ENCODE measurements around the gene VPS37C.

Gene VPS37C

GRCh38 chr11:61133145-61133544 is 28.1 kb downstream of the VPS37C start:
- H3K27me3 Mint-ChIP-seq, result no peaks in the 10 kb centered on the region
- H3K4me1 Mint-ChIP-seq, result peaks cover 9% of the 10 kb centered on the region
- DNase-seq (ENCODE audit: low spot score in 2 of 2) (no peak), ATAC-seq (replicated peaks; ENCODE audit: extremely low read depth, poor library complexity, severe bottlenecking) (no peak)
- no peaks in the 10 kb centered on the region for H3K9me3 Mint-ChIP-seq
- no peak overlapping the region for H3K27ac Mint-ChIP-seq (ENCODE audit: low read depth)
- H3K4me3 Mint-ChIP-seq, result no peak overlapping the region
- peaks cover 24% of the 10 kb centered on the region for H3K36me3 Mint-ChIP-seq (ENCODE audit: insufficient read depth)

GRCh38 chr11:61132646-61133045 is 28.6 kb downstream of the VPS37C start:
- Mint-ChIP-seq H3K4me1 (peaks cover 9% of the 10 kb centered on the region), H3K36me3 (ENCODE audit: insufficient read depth) (peaks cover 28% of the 10 kb centered on the region)
- no peak for ATAC-seq (replicated peaks; ENCODE audit: extremely low read depth, poor library complexity, severe bottlenecking)

GRCh38 chr11:61131998-61132555 is 29.1 kb downstream of the VPS37C start:
- H3K36me3 Mint-ChIP-seq (ENCODE audit: insufficient read depth), result peaks cover 27% of the 10 kb centered on the region
- peaks cover 11% of the 10 kb centered on the region for H3K4me1 Mint-ChIP-seq
- H3K27me3 Mint-ChIP-seq, result no peaks in the 10 kb centered on the region
- no peaks in the 10 kb centered on the region for H3K9me3 Mint-ChIP-seq
- no peak overlapping the region for H3K4me3 Mint-ChIP-seq
- no peak for DNase-seq (ENCODE audit: low spot score in 2 of 2)
- no peak for ATAC-seq (replicated peaks; ENCODE audit: extremely low read depth, poor library complexity, severe bottlenecking)
- H3K27ac Mint-ChIP-seq (ENCODE audit: low read depth), result no peak overlapping the region

More at GRCh38 chr11:61132646-61133045, 28.6 kb downstream of the VPS37C start:
- H3K27me3 Mint-ChIP-seq, result no peaks in the 10 kb centered on the region
- H3K27ac Mint-ChIP-seq (ENCODE audit: low read depth), result no peak overlapping the region
- DNase-seq (ENCODE audit: low spot score in 2 of 2), result no peak
- no peaks in the 10 kb centered on the region for H3K9me3 Mint-ChIP-seq
- no peak overlapping the region for H3K4me3 Mint-ChIP-seq

GRCh38 chr11:61131586-61131985 is 29.6 kb downstream of the VPS37C start:
- Mint-ChIP-seq H3K4me1 (peaks cover 15% of the 10 kb centered on the region), H3K27ac (ENCODE audit: low read depth) (no peak overlapping the region), H3K27me3 (no peaks in the 10 kb centered on the region), H3K36me3 (ENCODE audit: insufficient read depth) (peaks cover 29% of the 10 kb centered on the region), H3K4me3 (no peak overlapping the region), H3K9me3 (no peaks in the 10 kb centered on the region)
- ATAC-seq (replicated peaks; ENCODE audit: extremely low read depth, poor library complexity, severe bottlenecking), result no peak
- DNase-seq (ENCODE audit: low spot score in 2 of 2), result no peak

GRCh38 chr11:61131186-61131585 is 30.0 kb downstream of the VPS37C start:
- no peak for DNase-seq (ENCODE audit: low spot score in 2 of 2)
- Mint-ChIP-seq H3K4me1 (peaks cover 17% of the 10 kb centered on the region), H3K4me3 (no peak overlapping the region), H3K36me3 (ENCODE audit: insufficient read depth) (peaks cover 33% of the 10 kb centered on the region), H3K27ac (ENCODE audit: low read depth) (no peak overlapping the region), H3K9me3 (no peaks in the 10 kb centered on the region), H3K27me3 (no peaks in the 10 kb centered on the region)
- no peak for ATAC-seq (replicated peaks; ENCODE audit: extremely low read depth, poor library complexity, severe bottlenecking)

DNA sequence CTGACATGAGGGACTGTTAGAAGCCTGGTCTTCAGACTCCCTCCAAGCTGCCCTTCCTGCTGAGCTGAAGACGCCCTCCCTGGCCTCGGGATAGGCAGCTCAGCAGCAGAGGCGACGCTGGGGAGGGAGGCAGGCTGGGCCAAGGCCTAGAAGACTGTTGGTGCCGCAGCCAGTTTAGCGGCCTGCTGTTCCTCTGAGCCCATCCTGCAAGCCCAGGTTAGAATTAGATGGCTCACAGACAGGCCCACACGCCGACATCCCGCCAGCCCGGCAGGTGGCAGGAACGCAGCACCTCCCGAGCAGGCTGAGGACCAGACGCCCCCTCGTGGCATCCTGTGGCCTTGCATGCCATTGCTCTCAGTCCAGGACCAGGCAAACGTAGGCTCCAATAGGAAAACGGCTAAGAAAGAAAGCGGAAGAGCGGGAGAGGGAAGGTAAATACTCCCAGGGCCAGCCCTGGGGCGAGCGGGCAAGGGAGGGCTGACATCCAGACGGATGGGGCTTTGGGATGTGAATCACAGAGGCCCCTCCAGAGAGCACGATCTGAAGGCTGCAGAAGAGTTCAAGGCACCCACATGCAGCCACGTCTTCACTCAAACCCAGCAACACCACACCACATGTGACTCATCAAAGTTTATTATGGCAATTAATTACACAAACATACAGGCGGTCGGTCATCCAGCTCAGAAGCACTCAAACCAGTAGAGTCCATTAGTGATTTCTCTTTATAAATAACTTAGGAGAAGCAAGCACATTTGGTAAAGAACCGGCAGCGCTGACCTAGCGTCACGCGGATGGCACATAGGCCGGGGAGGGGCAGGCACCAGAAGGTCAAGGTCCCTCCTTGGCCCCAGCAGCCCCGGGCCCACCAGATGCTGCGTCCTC is 31.3 kb downstream of the VPS37C start:
- DNase-seq (ENCODE audit: low spot score in 2 of 2) (peak; percentile 84 to 85), ATAC-seq (replicated peaks; ENCODE audit: extremely low read depth, poor library complexity, severe bottlenecking) (peak; percentile 90)
- Mint-ChIP-seq H3K27me3 (no peaks in the 10 kb centered on the region), H3K4me1 (peaks cover 23% of the 10 kb centered on the region), H3K9me3 (no peaks in the 10 kb centered on the region), H3K4me3 (peak overlapping the region; percentile 50), H3K36me3 (ENCODE audit: insufficient read depth) (peaks cover 42% of the 10 kb centered on the region), H3K27ac (ENCODE audit: low read depth) (peak overlapping the region; percentile 92)

DNA sequence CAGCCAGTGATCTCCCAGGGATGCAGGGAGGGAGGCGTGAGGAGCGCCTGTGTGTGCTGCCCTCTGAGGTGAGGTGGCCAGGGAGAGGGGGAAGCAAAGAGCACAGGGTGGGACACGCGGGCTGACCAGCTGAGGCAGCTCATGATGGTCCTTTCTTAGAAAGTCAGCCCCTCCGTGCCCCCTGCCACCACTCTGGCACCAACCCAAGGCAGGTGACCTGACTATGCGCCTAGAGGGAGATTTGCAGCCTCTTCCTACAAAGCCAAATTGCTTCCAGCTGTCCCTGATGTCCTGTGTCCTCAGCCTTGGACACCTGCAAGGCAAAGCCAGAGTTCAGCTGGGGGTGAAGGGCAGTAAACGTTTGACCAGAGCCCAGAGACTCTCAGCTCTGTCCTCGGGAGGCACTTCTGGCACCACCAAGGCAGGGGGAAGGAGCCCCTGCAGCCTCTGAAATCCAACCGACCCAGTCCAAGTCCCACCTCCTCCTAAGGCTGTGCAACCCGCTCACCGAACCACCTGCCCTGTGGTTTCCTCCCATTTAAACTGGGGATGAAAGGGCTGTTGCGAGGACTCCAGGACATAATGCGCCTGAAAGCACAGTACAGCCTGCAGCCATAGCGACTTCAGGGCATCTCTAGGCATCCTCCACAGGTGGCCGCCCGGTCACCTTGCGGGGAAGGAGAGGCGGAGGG is 32.1 kb downstream of the VPS37C start:
- DNase-seq (ENCODE audit: low spot score in 2 of 2), result no peak
- Mint-ChIP-seq H3K27me3 (no peaks in the 10 kb centered on the region), H3K4me1 (peaks cover 25% of the 10 kb centered on the region), H3K27ac (ENCODE audit: low read depth) (peak overlapping the region; percentile 92), H3K4me3 (no peak overlapping the region), H3K36me3 (ENCODE audit: insufficient read depth) (peaks cover 47% of the 10 kb centered on the region), H3K9me3 (no peaks in the 10 kb centered on the region)
- no peak for ATAC-seq (replicated peaks; ENCODE audit: extremely low read depth, poor library complexity, severe bottlenecking)

GRCh38 chr11:61127991-61128390 is 33.2 kb downstream of the VPS37C start:
- no peak for ATAC-seq (replicated peaks; ENCODE audit: extremely low read depth, poor library complexity, severe bottlenecking)
- Mint-ChIP-seq H3K27me3 (no peaks in the 10 kb centered on the region), H3K4me1 (peaks cover 28% of the 10 kb centered on the region), H3K9me3 (no peaks in the 10 kb centered on the region), H3K4me3 (peak overlapping the region; percentile 11), H3K36me3 (ENCODE audit: insufficient read depth) (peaks cover 55% of the 10 kb centered on the region), H3K27ac (ENCODE audit: low read depth) (peak overlapping the region; percentile 92)
- DNase-seq (ENCODE audit: low spot score in 2 of 2), result no peak

- Mint-ChIP-seq H3K9me3 (no peaks in the 10 kb centered on the region), H3K27ac (ENCODE audit: low read depth) (peak overlapping the region; percentile 79), H3K4me1 (peaks cover 33% of the 10 kb centered on the region), H3K4me3 (peak overlapping the region; percentile 32), H3K27me3 (no peaks in the 10 kb centered on the region), H3K36me3 (ENCODE audit: insufficient read depth) (peaks cover 69% of the 10 kb centered on the region)
- DNase-seq (ENCODE audit: low spot score in 2 of 2), result no peak
- no peak for ATAC-seq (replicated peaks; ENCODE audit: extremely low read depth, poor library complexity, severe bottlenecking)
Observed at GRCh38 chr11:61126256-61126655, 35.0 kb downstream of the VPS37C start.

DNA sequence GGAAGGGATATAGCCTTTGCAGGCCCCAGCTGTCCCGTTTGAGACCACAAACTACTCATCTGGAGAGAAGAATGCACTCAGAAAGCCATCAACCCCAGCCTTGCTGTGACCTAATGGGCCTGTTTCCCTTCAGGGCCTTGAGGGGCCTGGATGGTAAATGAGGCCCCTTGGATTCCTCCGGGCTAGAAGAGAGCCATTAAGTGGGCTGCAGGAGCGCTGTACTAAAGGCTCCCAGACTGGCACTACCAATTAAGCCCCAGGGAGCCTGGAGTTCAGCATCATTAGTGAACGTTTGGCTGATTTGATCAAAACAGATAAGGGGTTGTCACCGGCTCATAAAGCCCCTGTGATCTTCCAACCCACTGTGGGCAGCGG is 35.9 kb downstream of the VPS37C start:
- Mint-ChIP-seq H3K36me3 (ENCODE audit: insufficient read depth) (peaks cover 77% of the 10 kb centered on the region), H3K27ac (ENCODE audit: low read depth) (peak overlapping the region; percentile 79), H3K27me3 (no peaks in the 10 kb centered on the region), H3K4me1 (peaks cover 41% of the 10 kb centered on the region), H3K9me3 (no peaks in the 10 kb centered on the region), H3K4me3 (peak overlapping the region; percentile 32)
- ATAC-seq (replicated peaks; ENCODE audit: extremely low read depth, poor library complexity, severe bottlenecking) (no peak), DNase-seq (ENCODE audit: low spot score in 2 of 2) (no peak)

DNA sequence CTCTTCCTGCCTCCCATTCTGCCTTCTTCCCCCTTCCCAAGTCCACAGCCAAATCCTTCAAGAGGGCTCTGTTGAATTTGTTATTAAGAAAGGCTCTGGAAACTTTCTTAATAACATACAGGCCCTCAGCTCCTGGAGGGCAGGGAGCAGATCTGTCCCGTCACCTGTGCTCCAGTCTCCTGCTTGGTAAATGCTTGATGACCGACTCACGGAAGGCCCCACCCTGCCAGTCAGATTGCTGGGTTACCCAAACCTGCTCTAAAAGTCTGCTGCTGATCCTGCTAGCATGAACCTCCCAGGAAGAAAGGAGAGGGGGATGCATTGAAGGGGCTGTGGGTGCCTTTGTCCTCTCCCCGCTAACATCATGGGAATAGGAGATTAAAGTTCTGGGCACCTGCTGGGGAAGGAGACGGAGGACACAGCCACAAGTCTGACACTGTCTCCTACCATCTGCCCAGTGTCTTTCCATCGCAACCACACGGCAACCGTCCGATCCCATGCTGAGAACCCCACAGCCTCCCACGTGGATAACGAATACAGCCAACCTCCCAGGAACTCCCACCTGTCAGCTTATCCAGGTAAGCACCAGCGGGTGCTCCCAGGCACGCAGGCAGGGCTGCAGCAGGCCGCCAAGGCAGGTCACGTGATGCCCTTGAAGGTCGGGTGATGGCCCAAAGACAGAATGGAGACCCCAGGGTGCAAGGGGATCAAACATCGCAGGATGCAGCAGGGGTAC is 36.5 kb downstream of the VPS37C start:
- ATAC-seq (replicated peaks; ENCODE audit: extremely low read depth, poor library complexity, severe bottlenecking) (no peak), DNase-seq (ENCODE audit: low spot score in 2 of 2) (no peak)
- H3K4me1 Mint-ChIP-seq, result peaks cover 41% of the 10 kb centered on the region
- H3K4me3 Mint-ChIP-seq, result peak overlapping the region; percentile 18
- H3K27me3 Mint-ChIP-seq, result no peaks in the 10 kb centered on the region
- H3K9me3 Mint-ChIP-seq, result no peaks in the 10 kb centered on the region
- peak overlapping the region; percentile 27 for H3K27ac Mint-ChIP-seq (ENCODE audit: low read depth)
- H3K36me3 Mint-ChIP-seq (ENCODE audit: insufficient read depth), result peaks cover 77% of the 10 kb centered on the region

- Mint-ChIP-seq H3K27ac (ENCODE audit: low read depth) (peak overlapping the region; percentile 27), H3K4me3 (no peak overlapping the region), H3K36me3 (ENCODE audit: insufficient read depth) (peaks cover 77% of the 10 kb centered on the region), H3K9me3 (no peaks in the 10 kb centered on the region), H3K27me3 (no peaks in the 10 kb centered on the region), H3K4me1 (peaks cover 47% of the 10 kb centered on the region)
- no peak for ATAC-seq (replicated peaks; ENCODE audit: extremely low read depth, poor library complexity, severe bottlenecking)
- DNase-seq (ENCODE audit: low spot score in 2 of 2), result no peak
Observed at GRCh38 chr11:61123775-61124571, 37.3 kb downstream of the VPS37C start.

All from central memory CD8-positive, alpha-beta T cell (primary cell).